Ovary (tissue), 9 donors: ENCODE measurements around the gene TMEM143. TPM values are rescaled to one million over a fixed set of nuclear protein-coding genes. Genes with fewer than 3 reads are reported as not detected.

Experiments used
- DNase-seq, 5 donors: peaks; one replicate each; pipeline ENCODE4 v3.0.0-alpha.2; 2019 to 2020
- H3K27ac ChIP-seq, 2 donors: fragments of 200-600 bp; one replicate each; pipeline versions ENCODE4 v1.5.1 to v1.8.0; 2019 to 2022
- H3K27me3 ChIP-seq: fragments of 200-600 bp; one replicate; pipeline ENCODE4 v1.8.0; 2022
- H3K36me3 ChIP-seq: fragments of 200-600 bp; sonication (generic); one replicate; pipeline ENCODE4 v1.5.1; 2019
- H3K4me1 ChIP-seq: one replicate; pipeline ENCODE4 v1.8.1; 2013; ENCODE audit warnings: mild to moderate bottlenecking, moderate library complexity; ENCODE audit not compliant: insufficient read depth
- H3K4me3 ChIP-seq: fragments of 200-600 bp; sonication (generic); one replicate; pipeline ENCODE4 v1.5.1; 2017
- H3K9me3 ChIP-seq, 2 donors: fragments of 200-600 bp in 1 of 2; sonication (generic) in 1 of 2; one replicate each; pipeline versions ENCODE4 v1.5.1 to v1.8.1; 2013 to 2019; ENCODE audit warnings: mild to moderate bottlenecking in 1 of 2, moderate library complexity in 1 of 2
- EP300 ChIP-seq: sonication (generic); formaldehyde crosslinking; IDR thresholded peaks from one replicate; pipeline ENCODE4 v1.6.1; 2017; ENCODE audit warnings: antibody characterized with exemption
- POLR2A ChIP-seq: fragments of 450-650 bp; IDR thresholded peaks from one replicate; pipeline ENCODE4 v1.6.1; 2017; ENCODE audit warnings: antibody characterized with exemption, mild to moderate bottlenecking, moderate library complexity
- WGBS, 3 donors: extraction: QIAGEN DNeasy Blood & Tissue Kit in 1 of 3; methylation state at CpG; one replicate each; pipeline versions ENCODE4 v1.1.5 to v1.1.7; 2013 to 2017; 5-methylcytosine and 5-hydroxymethylcytosine counted together
- intact Hi-C, 4 donors: fragments of 100-400 bp; cut with DNase I; formaldehyde crosslinking; loops; one replicate each; pipeline versions ENCODE4 v1.11.0 to v1.15.1; 2022 to 2023
- polyA plus RNA-seq, 2 donors: library from polyadenylated mRNA; stranded (reverse); fragments of 200-250 nt in 1 of 2; fragments of 350-450 nt in 1 of 2; fragmentation: Illumina TruSeq in 1 of 2; extraction: RNeasy Lipid Tissue Mini Kit (QIAGEN cat#74804) in 1 of 2; gene quantifications; one replicate each; pipeline ENCODE4 v1.2.3, GENCODE V29; 2013 to 2014
- total RNA-seq, 7 donors: library from RNA; depleted of rRNA in 2 of 7; stranded (reverse); fragments of >200 nt in 2 of 7; fragmentation: NEBNext Ultra II Directional in 3 of 7; extraction: Animal tissue kit (Norgen Biotek cat#: 25700) in 3 of 7; gene quantifications; one replicate each; pipeline versions ENCODE4 v1.1.0 to v1.2.4, GENCODE V29; 2016 to 2023
- TF ChIP-seq, protein P1 (sequence below), 3 donors: fragments of 450-650 bp in 2 of 3; fragments of 200-600 bp in 1 of 3; IDR thresholded peaks; one replicate each; pipeline versions ENCODE4 v1.5.1 to v1.8.0; 2016 to 2022; ENCODE audit warnings: antibody characterized with exemption in 3 of 3, mild to moderate bottlenecking in 1 of 3
- donor health status: DM: no; HTN: no; CAD: no; lungs with moderate emphysema.
- donor health status: DM: no; HTN: no; CAD: no.
- donor health status: Bipolar disorder and iron deficiency.
- donor health status: DM: yes; HTN: yes; CAD: no.
- donor health status: DM: no; HTN: no; CAD: no.
- donor health status: DM: yes; HTN: yes; CAD: no.

TMEM143 gene
- total and polyA plus RNA-seq, 9 donors: 3.3 to 9.7 (median 6.9) TPM

DNA sequence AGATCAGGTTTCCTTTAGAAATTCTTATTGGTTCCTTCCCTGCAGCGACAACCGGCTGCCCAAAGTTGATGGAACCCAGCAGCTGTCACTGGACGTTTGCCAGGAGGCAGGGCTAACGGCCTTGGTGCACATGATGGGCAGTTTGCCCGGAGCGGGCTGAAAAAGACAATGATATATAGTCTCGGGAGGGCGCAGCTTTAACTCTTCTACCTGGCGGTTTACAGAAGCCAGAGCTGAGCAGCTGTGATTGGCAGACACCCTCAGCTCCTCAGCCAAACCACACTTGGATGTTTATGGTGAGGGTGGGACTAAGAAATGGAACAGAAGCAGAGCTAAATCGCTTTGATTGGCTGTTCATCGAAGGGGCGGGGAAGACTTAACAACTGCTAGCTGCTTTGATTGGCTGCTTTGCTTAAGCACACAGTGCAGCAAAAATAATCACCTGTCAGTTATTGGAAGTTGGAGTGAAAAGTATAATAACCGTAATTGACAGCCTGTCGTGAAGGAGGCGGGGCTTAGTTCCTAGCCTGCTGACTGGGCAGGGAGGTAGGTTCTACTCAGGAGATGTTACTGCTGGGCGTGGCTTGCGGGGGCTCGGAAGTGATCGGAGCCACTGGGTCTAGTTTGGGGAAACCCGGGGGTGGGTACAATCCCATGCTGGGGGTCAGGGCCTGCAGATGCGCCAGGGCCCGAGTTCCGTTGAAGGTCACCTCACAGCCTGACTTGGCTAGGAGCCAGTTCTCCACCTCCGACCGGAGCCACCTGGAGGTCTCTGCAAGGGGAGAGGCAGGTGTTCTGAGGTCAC is 30.9 kb downstream of the TMEM143 start:
- TF ChIP-seq EP300 (no peak), POLR2A (no peak)
- TF ChIP-seq, protein P1, sequence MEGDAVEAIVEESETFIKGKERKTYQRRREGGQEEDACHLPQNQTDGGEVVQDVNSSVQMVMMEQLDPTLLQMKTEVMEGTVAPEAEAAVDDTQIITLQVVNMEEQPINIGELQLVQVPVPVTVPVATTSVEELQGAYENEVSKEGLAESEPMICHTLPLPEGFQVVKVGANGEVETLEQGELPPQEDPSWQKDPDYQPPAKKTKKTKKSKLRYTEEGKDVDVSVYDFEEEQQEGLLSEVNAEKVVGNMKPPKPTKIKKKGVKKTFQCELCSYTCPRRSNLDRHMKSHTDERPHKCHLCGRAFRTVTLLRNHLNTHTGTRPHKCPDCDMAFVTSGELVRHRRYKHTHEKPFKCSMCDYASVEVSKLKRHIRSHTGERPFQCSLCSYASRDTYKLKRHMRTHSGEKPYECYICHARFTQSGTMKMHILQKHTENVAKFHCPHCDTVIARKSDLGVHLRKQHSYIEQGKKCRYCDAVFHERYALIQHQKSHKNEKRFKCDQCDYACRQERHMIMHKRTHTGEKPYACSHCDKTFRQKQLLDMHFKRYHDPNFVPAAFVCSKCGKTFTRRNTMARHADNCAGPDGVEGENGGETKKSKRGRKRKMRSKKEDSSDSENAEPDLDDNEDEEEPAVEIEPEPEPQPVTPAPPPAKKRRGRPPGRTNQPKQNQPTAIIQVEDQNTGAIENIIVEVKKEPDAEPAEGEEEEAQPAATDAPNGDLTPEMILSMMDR (IDR thresholded peaks at IDR 0.05): no peak
- peak overlapping the region; percentile 79 to 81 for H3K27ac ChIP-seq
- H3K4me3 ChIP-seq: peak overlapping the region; percentile 33
- WGBS, 3 donors: 2% methylated on average over 25 of the region's 25 CpGs
- intact Hi-C loops: no loop called here
- no peaks in the 10 kb centered on the region for H3K27me3 ChIP-seq
- no peaks in the 10 kb centered on the region for H3K36me3 ChIP-seq
- H3K4me1 ChIP-seq: peaks cover 8% of the 10 kb centered on the region
- peak; percentile 93 to 98 (median 95) for DNase-seq
- H3K9me3 ChIP-seq: no peaks in the 10 kb centered on the region

DNA sequence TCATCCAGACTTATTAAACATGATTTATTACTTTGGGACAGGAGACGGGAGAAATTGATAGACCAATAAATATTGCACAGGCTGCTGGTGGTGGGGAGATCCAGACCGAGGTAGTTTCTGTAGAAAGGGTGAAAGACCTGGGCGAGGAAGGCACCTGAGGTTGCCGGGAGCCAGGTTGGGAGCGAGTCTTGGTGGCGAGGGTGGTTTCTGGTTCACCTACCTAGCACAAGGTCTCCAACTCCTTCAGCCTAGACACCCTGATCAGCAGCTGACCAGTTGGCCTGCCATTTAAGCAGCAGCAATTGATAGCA is 31.4 kb downstream of the TMEM143 start:
- Histone ChIP-seq H3K27ac (peak overlapping the region in 1 of 2 donors; percentile 79), H3K36me3 (no peaks in the 10 kb centered on the region), H3K4me1 (peaks cover 8% of the 10 kb centered on the region), H3K4me3 (no peak overlapping the region), H3K27me3 (no peaks in the 10 kb centered on the region), H3K9me3 (no peaks in the 10 kb centered on the region)
- DNase-seq: no peak
- intact Hi-C loops: no loop called here
- no peak for TF ChIP-seq POLR2A
- TF ChIP-seq, protein P1 (IDR thresholded peaks at IDR 0.05): no peak
- TF ChIP-seq EP300: no peak
- 26 to 40% (median 27%) methylated on average over 6 of the region's 6 CpGs for WGBS, 3 donors

DNA sequence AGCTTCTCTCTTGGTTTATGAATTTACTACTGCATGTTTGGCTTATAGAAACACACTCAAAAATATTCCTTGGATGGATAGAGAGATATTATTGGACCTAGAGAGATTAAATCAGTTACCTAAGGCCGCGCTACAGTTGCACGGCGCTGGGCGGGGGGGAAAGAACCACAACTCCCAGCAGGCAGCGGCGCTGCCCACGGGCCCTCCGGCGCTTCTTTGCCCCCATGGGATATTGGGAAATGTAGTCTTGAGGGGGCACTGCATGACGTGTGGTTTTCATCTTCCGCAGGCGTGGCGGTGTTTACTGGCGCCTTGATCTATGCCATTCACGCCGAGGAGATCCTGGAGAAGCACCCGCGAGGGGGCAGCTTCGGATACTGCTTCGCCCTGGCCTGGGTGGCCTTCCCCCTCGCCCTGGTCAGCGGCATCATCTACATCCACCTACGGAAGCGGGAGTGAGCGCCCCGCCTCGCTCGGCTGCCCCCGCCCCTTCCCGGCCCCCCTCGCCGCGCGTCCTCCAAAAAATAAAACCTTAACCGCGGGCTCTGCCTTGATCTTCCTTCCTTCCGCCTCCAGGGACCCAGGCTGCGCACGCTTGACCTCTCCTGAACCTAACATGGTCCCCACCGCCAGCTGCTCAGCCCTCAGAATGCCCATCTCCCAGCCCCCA is 33.6 kb downstream of the TMEM143 start:
- Histone ChIP-seq H3K27ac (peak overlapping the region; percentile 44 to 79), H3K4me3 (peak overlapping the region; percentile 28), H3K4me1 (peaks cover 12% of the 10 kb centered on the region), H3K9me3 (no peaks in the 10 kb centered on the region), H3K27me3 (no peaks in the 10 kb centered on the region), H3K36me3 (no peaks in the 10 kb centered on the region)
- TF ChIP-seq, protein P1 (IDR thresholded peaks at IDR 0.05): no peak
- TF ChIP-seq EP300: no peak
- TF ChIP-seq POLR2A: no peak
- DNase-seq: peak; percentile 67 to 80 (median 74)
- intact Hi-C loops: no loop called here
- 19 to 47% (median 35%) methylated on average over 41 of the region's 41 CpGs for WGBS, 3 donors

DNA sequence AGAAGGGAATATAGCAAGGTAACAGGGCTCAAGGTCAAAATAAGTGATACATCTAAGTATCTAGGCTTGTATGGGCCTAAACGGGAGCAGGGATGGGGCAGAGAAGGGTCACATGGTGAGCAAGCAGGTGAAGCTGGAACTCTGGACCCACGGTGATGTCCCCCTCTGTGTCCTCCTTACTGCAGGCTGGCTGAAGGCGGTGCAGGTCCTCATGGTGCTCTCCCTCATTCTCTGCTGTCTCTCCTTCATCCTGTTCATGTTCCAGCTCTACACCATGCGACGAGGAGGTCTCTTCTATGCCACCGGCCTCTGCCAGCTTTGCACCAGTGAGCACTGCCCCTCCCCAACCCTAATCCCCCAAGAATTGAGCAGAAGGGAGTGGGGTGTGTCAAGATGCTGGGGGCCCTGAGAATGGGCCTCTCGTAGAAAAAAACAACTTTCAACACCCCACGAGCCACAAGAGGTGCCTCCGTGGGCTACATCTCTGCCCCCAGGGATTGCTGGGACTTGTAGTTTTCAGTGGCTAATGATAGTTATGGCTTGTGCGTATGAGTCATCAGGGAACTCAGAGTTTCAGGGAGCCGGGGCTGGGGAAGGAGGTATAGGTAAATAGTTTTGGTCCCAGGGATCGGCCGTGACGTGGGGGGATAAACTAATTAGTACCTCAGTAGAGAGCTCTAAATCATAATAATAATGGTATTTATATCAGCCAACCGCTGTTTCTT is 34.4 kb downstream of the TMEM143 start:
- peak overlapping the region in 1 of 2 donors; percentile 79 for H3K27ac ChIP-seq
- H3K4me1 ChIP-seq: peaks cover 12% of the 10 kb centered on the region
- WGBS, 3 donors: 65 to 67% (median 66%) methylated on average over 15 of the region's 15 CpGs
- H3K27me3 ChIP-seq: no peaks in the 10 kb centered on the region
- DNase-seq: peak in 1 of 5 donors; percentile 42
- intact Hi-C loops: loop anchor here in 2 of 4 donors (10.0 kb wide), 2 partner anchors 135 to 285 kb away; partner anchors contain the start of genes CYTH2 (in 1 of the 2), FAM83E (in 1 of the 2), RPL18 (in 1 of the 2) and SPHK2 (in 1 of the 2)
- TF ChIP-seq, protein P1 (IDR thresholded peaks at IDR 0.05): no peak
- TF ChIP-seq POLR2A (no peak), EP300 (no peak)
- H3K4me3 ChIP-seq: no peak overlapping the region
- no peaks in the 10 kb centered on the region for H3K36me3 ChIP-seq
- no peaks in the 10 kb centered on the region for H3K9me3 ChIP-seq
